Ishikawa (cell line): ENCODE results near the gene FAM170B.

Experiments used
- NFIC ChIP-seq: IDR thresholded peaks from 2 replicates; pipeline ENCODE4 v1.6.1; 2012
- RAD21 ChIP-seq: IDR thresholded peaks from 2 replicates; pipeline ENCODE4 v1.6.1; 2012; ENCODE audit warnings: low read depth
- YY1 ChIP-seq: IDR thresholded peaks from 2 replicates; pipeline ENCODE4 v1.6.1; 2012; ENCODE audit warnings: low read depth
- TF ChIP-seq, protein P1 (sequence below): IDR thresholded peaks from 2 replicates; pipeline ENCODE4 v1.6.1; 2012

DNA sequence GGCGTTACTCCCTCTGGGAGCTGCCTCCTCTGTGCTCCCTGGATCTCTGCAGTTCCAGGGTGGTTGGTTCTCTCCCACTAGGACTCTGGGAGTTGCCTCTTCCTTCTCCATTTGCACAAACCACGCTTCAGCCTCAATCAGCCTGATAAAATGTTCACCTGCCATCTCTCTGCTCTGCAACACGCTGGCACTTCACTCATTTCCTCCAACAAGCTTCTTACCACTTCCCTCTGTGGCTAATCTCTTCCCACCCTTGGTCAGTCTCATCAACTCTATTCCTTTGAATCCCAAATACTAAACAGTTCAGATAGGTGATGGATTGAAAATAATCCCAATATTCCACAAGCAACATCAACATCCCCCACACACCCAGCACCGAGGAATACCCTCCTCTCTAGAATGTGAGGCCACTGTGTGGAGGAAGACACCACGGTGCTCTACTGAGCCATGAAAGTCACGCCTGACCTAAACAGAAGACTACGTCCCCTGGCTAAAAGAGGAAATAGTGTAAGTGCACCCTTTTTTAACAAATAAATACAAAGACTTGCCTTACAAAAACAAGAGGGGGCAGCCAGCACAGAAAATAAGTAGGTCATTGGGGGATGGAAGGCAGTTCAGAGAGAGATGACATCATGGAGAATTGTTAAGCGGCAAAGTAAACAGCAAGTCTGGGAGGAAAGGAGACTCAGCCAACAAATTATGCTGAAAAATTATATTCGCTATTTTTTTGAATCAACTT lies 1.9 kb upstream of the FAM170B start:
- TF ChIP-seq NFIC (no peak), RAD21 (no peak), YY1 (no peak)
- TF ChIP-seq, protein P1, sequence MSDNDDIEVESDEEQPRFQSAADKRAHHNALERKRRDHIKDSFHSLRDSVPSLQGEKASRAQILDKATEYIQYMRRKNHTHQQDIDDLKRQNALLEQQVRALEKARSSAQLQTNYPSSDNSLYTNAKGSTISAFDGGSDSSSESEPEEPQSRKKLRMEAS: no peak
